GM06990 (cell line): Measurements from ENCODE around the gene LIPJ.
A peak's percentile ranks its signal among the peaks of the same experiment; 100 is the strongest.

ENCODE experiments used
- DNase-seq: peaks from one replicate; pipeline ENCODE4 v3.0.0-alpha.2; 2011; ENCODE audit not compliant: insufficient read length; ENCODE audit errors: extremely low read depth
- H3K27me3 ChIP-seq: replicated peaks from 2 replicates; pipeline ENCODE4 v1.6.0; 2011; ENCODE audit warnings: low read length; ENCODE audit not compliant: control insufficient read depth, insufficient read depth
- H3K36me3 ChIP-seq: 2 replicates; pipeline ENCODE4 v1.5.1; 2011; ENCODE audit warnings: low read length; ENCODE audit not compliant: control insufficient read depth, insufficient read depth
- H3K4me3 ChIP-seq: replicated peaks from 2 replicates; pipeline ENCODE4 v1.5.1; 2011; ENCODE audit warnings: low read depth, mild to moderate bottlenecking, control low read depth, low read length
- TF ChIP-seq, protein P1 (sequence below): IDR thresholded peaks from 2 replicates; pipeline ENCODE4 v1.5.1; 2011; ENCODE audit warnings: low read length, control low read depth, mild to moderate bottlenecking, inconsistent platforms; ENCODE audit not compliant: insufficient read depth, poor library complexity, severe bottlenecking

Gene LIPJ

DNA sequence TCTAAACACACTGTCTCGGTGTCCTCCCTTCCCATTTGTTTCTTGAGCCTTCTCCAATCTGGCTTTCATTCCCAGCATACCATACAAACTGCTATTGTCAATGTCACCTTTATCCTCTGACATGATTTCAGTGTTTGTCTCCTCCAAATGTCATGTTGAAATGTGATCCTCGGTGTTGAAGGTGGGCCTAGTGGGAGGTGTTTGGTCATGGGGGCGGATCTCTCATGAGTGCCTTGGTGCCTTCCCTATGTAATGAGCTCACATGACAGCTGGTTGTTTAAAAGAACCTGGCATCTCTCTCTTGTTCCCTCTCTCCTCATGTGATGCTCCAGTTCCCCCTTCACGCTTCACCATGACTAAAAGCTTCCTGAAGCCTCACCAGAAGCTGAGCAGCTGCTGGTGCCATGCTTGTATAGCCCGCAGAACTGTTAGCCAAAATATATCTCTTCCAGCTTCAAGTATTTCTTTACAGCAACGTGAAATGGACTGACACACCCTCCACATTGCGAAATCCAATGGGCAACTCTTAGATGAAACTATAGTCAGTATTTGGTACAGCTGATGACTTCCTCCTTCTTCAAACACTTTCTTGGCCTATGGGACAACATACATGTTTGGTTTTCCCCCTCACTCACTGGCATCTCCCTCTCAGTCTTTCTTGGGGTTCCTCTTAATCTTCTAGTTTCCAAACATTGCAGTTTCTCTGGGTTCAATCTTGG is 31.2 kb upstream of the LIPJ start:
- no peak overlapping the region for H3K4me3 ChIP-seq
- no peaks in the 10 kb centered on the region for H3K36me3 ChIP-seq
- TF ChIP-seq, protein P1, sequence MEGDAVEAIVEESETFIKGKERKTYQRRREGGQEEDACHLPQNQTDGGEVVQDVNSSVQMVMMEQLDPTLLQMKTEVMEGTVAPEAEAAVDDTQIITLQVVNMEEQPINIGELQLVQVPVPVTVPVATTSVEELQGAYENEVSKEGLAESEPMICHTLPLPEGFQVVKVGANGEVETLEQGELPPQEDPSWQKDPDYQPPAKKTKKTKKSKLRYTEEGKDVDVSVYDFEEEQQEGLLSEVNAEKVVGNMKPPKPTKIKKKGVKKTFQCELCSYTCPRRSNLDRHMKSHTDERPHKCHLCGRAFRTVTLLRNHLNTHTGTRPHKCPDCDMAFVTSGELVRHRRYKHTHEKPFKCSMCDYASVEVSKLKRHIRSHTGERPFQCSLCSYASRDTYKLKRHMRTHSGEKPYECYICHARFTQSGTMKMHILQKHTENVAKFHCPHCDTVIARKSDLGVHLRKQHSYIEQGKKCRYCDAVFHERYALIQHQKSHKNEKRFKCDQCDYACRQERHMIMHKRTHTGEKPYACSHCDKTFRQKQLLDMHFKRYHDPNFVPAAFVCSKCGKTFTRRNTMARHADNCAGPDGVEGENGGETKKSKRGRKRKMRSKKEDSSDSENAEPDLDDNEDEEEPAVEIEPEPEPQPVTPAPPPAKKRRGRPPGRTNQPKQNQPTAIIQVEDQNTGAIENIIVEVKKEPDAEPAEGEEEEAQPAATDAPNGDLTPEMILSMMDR = no peak
- H3K27me3 ChIP-seq = no peaks in the 10 kb centered on the region
- no peak for DNase-seq

DNA sequence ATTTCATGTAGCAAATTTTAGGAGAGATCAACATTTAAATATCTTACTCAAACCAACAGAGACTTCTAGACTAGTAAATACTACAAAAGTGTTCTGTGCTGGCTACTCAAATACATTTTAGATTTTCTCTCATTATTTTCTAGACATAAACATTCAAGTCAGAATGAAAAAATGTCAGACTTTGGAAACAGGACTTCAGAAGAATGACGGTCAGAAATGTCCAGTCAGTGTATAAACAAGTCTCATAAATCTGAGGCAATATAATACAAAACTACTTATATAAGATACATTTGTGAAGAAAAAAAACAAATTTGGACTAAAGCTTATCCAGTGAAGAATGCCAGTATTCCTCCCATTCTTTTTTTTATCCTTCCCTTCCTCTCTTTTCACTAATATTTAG is 29.3 kb upstream of the LIPJ start:
- H3K4me3 ChIP-seq = no peak overlapping the region
- no peaks in the 10 kb centered on the region; the same call in 1 of the 2 replicates for H3K27me3 ChIP-seq
- TF ChIP-seq, protein P1 = no peak
- DNase-seq = no peak
- no peaks in the 10 kb centered on the region for H3K36me3 ChIP-seq

- Histone ChIP-seq H3K36me3 (no peaks in the 10 kb centered on the region), H3K27me3 (no peaks in the 10 kb centered on the region; the same call in 1 of the 2 replicates), H3K4me3 (no peak overlapping the region)
- TF ChIP-seq, protein P1 = no peak
- DNase-seq = no peak
Observed at GRCh38 chr10:88557658-88558057, 28.9 kb upstream of the LIPJ start.

DNA sequence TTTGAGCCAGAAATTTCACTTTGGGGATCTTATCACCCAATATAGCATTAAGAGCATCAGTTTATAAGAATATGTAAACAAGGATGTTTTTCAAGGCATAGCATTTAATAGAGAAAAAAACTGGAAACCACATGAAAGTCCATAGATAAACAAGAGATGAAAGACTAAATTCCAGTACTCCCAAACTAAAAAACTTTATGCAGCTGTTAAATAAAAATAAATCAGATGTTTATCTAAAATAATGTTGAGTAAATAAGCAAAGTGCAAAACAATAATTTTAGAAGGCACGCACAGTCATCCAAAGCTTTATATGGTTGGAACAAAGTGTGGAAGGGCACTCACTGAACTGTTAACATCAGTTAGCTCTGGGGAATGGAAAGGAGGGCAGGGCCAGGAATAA is 24.4 kb upstream of the LIPJ start:
- H3K36me3 ChIP-seq = no peaks in the 10 kb centered on the region
- H3K4me3 ChIP-seq = no peak overlapping the region
- DNase-seq = no peak
- no peaks in the 10 kb centered on the region; the same call in 1 of the 2 replicates for H3K27me3 ChIP-seq
- TF ChIP-seq, protein P1 = no peak

GRCh38 chr10:88565072-88565471 is 21.5 kb upstream of the LIPJ start:
- no peaks in the 10 kb centered on the region; the same call in 1 of the 2 replicates for H3K27me3 ChIP-seq
- TF ChIP-seq, protein P1 = peak; percentile 27
- no peaks in the 10 kb centered on the region for H3K36me3 ChIP-seq
- DNase-seq = peak; percentile 11
- H3K4me3 ChIP-seq = no peak overlapping the region
